Thymus (tissue), 14 donors: ENCODE results near the gene RAB44. TPM values are rescaled to one million over a fixed set of nuclear protein-coding genes. Genes with fewer than 3 reads are reported as not detected.
A peak's percentile ranks its signal among the peaks of the same experiment; 100 is the strongest.
"Not testable (repeated sequence)": the region's sequence is repeated elsewhere in the genome, so short reads cannot be mapped to it uniquely, and the experiment has no call there.

Source experiments
- DNase-seq, 9 donors: peaks; one replicate each; pipeline ENCODE4 v3.0.0-alpha.2; 2013; ENCODE audit warnings: low spot score in 9 of 9, low read depth in 6 of 9, missing footprints in 1 of 9
- H3K27ac ChIP-seq, 2 donors: one replicate each; pipeline ENCODE4 v1.5.1; 2013; ENCODE audit warnings: control low read depth in 1 of 2, low read depth in 1 of 2, low read length in 1 of 2, mild to moderate bottlenecking in 1 of 2, moderate library complexity in 1 of 2
- H3K27me3 ChIP-seq, 2 donors: one replicate each; pipeline ENCODE4 v1.5.1; 2013; ENCODE audit warnings: low read length in 1 of 2; ENCODE audit not compliant: control insufficient read depth in 2 of 2, insufficient read depth in 1 of 2
- H3K36me3 ChIP-seq, 2 donors: one replicate each; pipeline ENCODE4 v1.5.1; 2013; ENCODE audit warnings: low read length in 1 of 2, mild to moderate bottlenecking in 1 of 2, moderate library complexity in 1 of 2; ENCODE audit not compliant: control insufficient read depth in 2 of 2, insufficient read depth in 2 of 2
- H3K4me1 ChIP-seq, 2 donors: one replicate each; pipeline ENCODE4 v1.5.1; 2013; ENCODE audit warnings: low read length in 2 of 2; ENCODE audit not compliant: control insufficient read depth in 2 of 2, insufficient read depth in 2 of 2
- H3K4me3 ChIP-seq, 2 donors: one replicate each; pipeline ENCODE4 v1.5.1; 2013; ENCODE audit warnings: low read length in 2 of 2, control low read depth in 1 of 2, mild to moderate bottlenecking in 1 of 2
- H3K9me3 ChIP-seq, 2 donors: one replicate each; pipeline ENCODE4 v1.5.1; 2013; ENCODE audit warnings: low read length in 1 of 2, mild to moderate bottlenecking in 1 of 2; ENCODE audit not compliant: control insufficient read depth in 2 of 2, insufficient read depth in 1 of 2
- WGBS: extraction: QIAGEN DNeasy Blood & Tissue Kit; methylation state at CpG from one replicate; pipeline ENCODE4 v1.1.7; 2013; 5-methylcytosine and 5-hydroxymethylcytosine counted together
- long read RNA-seq, 10 donors: transcript quantifications; one replicate each; lab custom pipeline, GENCODE V29; 2026
- polyA plus RNA-seq: library from polyadenylated mRNA; stranded (reverse); fragments of 200-250 nt; gene quantifications from one replicate; pipeline ENCODE4 v1.2.3, GENCODE V29; 2013
- total RNA-seq: library from RNA; stranded (reverse); fragments of 120-200 nt; gene quantifications from one replicate; pipeline ENCODE4 v1.2.4, GENCODE V29; 2013
- donor health status: healthy.

RAB44 gene, protein sequence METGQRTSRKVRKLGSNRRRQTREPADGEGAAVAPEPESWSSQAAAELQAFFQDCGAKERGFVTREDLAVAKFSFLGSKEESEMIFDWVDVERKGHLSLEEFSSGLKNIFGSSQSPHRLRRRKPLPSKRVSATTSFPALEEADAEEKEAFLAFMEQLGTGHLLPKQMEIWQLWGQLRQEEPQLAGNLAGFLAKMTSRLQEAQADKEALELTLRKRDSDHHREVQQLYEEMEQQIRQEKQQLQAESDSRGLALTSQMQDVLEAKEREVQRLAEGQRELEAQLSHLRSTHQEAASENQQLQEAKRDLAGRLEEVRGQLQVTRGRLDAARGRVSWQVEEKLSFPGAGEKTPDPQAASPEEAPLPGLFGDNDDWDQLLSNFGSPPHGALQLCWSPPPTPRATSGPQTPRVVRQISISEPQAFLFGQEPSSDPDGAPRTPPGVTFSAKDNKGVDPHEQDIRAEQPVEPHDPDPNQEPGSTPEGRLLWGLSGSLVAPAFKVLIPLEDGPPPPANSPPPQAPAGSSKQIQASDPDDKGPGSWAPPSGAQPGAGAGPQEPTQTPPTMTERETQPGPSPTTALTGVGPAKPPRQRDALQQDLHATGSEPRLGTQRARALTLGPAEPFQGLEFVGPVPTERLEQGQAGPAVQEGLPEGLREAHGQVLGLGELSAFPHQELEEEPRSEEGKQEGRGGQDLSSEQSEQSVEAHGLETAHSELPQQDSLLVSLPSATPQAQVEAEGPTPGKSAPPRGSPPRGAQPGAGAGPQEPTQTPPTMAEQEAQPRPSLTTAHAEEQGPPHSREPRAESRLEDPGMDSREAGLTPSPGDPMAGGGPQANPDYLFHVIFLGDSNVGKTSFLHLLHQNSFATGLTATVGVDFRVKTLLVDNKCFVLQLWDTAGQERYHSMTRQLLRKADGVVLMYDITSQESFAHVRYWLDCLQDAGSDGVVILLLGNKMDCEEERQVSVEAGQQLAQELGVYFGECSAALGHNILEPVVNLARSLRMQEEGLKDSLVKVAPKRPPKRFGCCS
- total RNA-seq: 0.28 TPM
- 0.27 TPM for polyA plus RNA-seq
- long read RNA-seq, donor 1: 0 reads
- long read RNA-seq, donor 2: 0 reads
- long read RNA-seq, donor 3: 0 reads
- long read RNA-seq, donor 4: 0 reads
- long read RNA-seq, donor 5: 0 reads
- long read RNA-seq, donor 6: 0 reads
- long read RNA-seq, donor 7: 0 reads
- long read RNA-seq, donor 8: 0 reads
- long read RNA-seq, donor 9: 0 reads
- long read RNA-seq, donor 10: 0 reads

DNA sequence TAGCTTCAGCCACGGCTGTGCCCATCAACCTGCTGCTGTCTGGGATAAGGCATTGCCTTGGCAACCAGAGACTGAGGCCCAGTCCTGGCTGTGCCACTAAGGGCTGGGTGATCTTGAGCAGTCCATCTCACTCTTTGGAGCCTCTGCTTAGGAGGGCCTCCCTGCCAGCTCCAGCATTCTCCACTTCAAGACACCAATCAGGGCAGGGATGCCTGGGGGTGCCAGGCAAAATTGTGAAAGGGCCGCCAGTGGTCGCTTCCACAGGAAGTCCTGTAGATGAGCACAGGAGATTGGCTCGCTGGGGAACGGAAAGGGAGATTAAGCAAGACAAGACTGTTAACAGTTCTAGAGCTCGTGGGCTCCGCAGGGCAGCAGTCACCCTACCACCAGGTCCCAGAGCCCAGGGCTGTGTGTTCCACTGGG lies at the start of gene RAB44:
TSS of gene RAB44 (plus strand) at position 346 of the 423 bp plus-strand sequence. CDS start 6,410 bp downstream, outside the sequence.
- WGBS: 90% methylated on average over 7 of the region's 7 CpGs
- H3K4me1 ChIP-seq: peaks cover 0 to under 1% of the 10 kb centered on the region in 2 donors
- DNase-seq: no peak
- H3K9me3 ChIP-seq: peaks cover 0 to 4% of the 10 kb centered on the region in 2 donors
- H3K27ac ChIP-seq: no peak within 1 kb of the TSS
- no peak within 1 kb of the TSS for H3K4me3 ChIP-seq
- H3K36me3 ChIP-seq: no peaks in the 10 kb centered on the region
- H3K27me3 ChIP-seq: no peaks in the 10 kb centered on the region

GRCh38 chr6:36649086-36649485 lies 48.5 kb upstream of the RAB44 start:
- WGBS: 98% methylated on average over 3 of the region's 3 CpGs

DNA sequence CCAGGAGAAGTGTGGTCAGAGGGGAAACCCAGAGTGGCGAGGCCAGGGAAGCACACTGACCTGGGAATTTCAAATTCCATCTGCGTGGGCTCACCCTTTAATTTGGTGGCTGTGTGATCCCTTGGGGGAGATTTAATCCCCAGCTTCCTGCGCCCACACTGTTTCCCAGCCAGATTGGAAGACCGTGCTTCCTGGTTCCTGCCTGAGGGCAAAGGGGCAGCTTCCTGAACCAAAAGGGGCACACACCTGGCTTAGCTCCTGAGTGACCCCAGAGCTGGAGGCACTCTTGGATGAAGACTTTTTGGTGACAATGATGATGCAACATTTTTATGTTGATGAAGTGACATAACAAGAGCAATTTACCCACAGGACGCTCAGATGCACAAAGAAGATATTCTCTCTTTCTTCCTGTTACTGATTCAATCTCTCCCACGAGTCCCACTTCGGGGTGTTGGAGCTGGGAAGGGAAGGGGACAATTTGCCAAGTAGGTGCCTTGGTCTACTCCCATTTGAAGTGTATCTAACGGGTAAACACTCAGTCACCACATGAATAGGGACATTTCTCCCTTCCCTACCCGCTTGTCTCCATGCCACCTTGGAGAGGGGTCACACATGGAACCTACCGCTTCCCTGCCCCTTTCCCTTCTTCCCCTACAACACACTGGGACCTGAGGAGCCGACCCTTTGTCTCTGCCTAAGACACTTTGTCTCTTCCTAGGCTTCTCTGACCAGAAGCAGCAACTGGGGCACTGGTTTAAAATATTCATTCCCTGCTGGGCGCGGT lies 47.7 kb upstream of the RAB44 start:
- Histone ChIP-seq H3K4me3 (no peak overlapping the region), H3K4me1 (peaks cover 9 to 23% of the 10 kb centered on the region in 2 donors), H3K27me3 (no peaks in the 10 kb centered on the region), H3K36me3 (no peaks in the 10 kb centered on the region), H3K9me3 (no peaks in the 10 kb centered on the region), H3K27ac (no peak overlapping the region)
- 78% methylated on average over 13 of the region's 13 CpGs for WGBS
- DNase-seq: no peak

More at GRCh38 chr6:36649086-36649485, 48.5 kb upstream of the RAB44 start:
- DNase-seq: no peak
- H3K4me1 ChIP-seq: peaks cover 4 to 15% of the 10 kb centered on the region in 2 donors
- H3K27ac ChIP-seq: no peak overlapping the region
- no peaks in the 10 kb centered on the region for H3K27me3 ChIP-seq
- no peaks in the 10 kb centered on the region for H3K9me3 ChIP-seq
- H3K4me3 ChIP-seq: no peak overlapping the region
- H3K36me3 ChIP-seq: no peaks in the 10 kb centered on the region

DNA sequence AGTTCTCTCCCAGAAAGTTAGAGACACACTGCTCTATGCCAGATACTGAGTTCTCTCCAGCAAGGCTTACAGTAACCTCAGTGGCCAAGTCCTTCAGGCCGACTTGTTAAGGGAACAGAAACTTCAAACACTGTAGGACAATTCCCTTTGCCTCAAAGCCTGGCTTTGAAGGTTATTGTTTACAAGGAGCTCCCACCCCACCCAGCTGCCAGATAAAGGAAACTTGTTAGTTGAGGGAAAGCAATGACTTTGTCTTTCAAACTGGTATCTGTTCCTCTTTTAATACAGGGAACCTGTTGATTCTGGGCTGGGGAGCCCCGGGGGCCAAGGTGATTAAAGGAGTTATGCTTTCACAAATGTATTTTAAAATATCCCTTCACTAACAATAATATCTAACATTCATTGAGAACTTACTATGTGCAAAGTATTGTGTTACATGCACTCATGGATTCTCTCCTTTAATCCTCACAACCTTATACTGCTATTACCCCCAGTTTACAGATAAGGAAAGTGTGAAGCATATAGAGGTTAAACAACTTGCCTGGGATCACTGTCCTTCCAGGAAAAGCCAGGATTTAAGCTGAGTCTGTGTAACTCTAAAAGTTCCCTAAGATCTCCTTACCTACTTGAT lies 46.7 kb upstream of the RAB44 start:
- WGBS: 12% methylated on average over 2 of the region's 2 CpGs
- H3K9me3 ChIP-seq: no peaks in the 10 kb centered on the region
- DNase-seq: peak in 1 of 9 donors; percentile 40
- no peaks in the 10 kb centered on the region for H3K36me3 ChIP-seq
- H3K4me1 ChIP-seq: peaks cover 14 to 32% of the 10 kb centered on the region in 2 donors
- H3K27me3 ChIP-seq: no peaks in the 10 kb centered on the region
- H3K4me3 ChIP-seq: no peak overlapping the region
- no peak overlapping the region for H3K27ac ChIP-seq

DNA sequence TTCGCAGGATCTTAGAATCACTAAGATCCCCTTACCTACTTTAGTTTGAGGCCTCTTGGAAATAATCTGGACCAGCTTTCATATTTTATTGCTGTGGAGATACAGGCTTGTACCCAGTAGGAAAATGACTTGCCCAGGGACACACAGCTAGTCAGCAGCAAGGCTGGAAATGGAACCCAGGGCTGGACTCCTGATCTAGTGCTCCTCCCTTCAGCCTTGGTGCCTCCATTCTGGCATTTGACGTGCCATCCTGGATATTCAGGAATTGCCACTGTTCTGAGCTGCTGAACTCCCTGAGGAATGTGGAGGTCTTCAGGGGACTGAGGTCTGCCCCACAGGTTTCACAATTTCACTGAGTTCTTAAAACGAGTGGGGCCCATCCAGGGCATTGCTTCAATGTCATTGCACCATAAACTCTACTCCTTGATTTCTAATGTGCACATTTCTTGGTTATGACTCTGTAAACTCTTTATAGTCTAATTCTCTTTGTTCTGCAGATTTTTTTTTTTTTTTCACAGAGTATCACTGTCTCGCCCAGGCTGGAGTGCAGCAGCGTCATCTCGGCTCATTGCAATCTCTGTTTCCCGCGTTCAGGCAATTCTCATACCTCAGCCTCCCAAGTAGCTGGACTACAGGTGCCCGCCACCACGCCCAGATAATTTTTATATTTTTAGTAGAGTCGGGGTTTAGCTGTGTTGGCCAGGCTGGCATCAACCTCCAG lies 45.8 kb upstream of the RAB44 start:
- no peaks in the 10 kb centered on the region for H3K36me3 ChIP-seq
- 98% methylated on average over 11 of the region's 11 CpGs for WGBS
- no peaks in the 10 kb centered on the region for H3K27me3 ChIP-seq
- no peaks in the 10 kb centered on the region for H3K9me3 ChIP-seq
- no peak overlapping the region for H3K27ac ChIP-seq
- DNase-seq: no peak
- H3K4me3 ChIP-seq: no peak overlapping the region
- peaks cover 18 to 37% of the 10 kb centered on the region in 2 donors for H3K4me1 ChIP-seq

GRCh38 chr6:36654469-36654868 lies 43.2 kb upstream of the RAB44 start:
- WGBS: 94% methylated on average over 5 of the region's 5 CpGs
- not testable (repeated sequence) for DNase-seq, H3K9me3 ChIP-seq, H3K4me3 ChIP-seq, H3K36me3 ChIP-seq, H3K27me3 ChIP-seq
- Histone ChIP-seq H3K27ac (peak overlapping the region in 1 of 2 donors; percentile 88), H3K4me1 (peaks cover 24 to 49% of the 10 kb centered on the region in 2 donors)

- H3K27ac ChIP-seq: peak overlapping the region in 1 of 2 donors; percentile 88
- peaks cover 2 to 16% of the 10 kb centered on the region in 2 donors for H3K27me3 ChIP-seq
- WGBS: 49% methylated on average over 6 of the region's 6 CpGs
- DNase-seq: peak in 5 of 9 donors; percentile 62 to 83 (median 67)
- H3K4me1 ChIP-seq: peaks cover 24 to 49% of the 10 kb centered on the region in 2 donors
- H3K4me3 ChIP-seq: no peak overlapping the region
- no peaks in the 10 kb centered on the region for H3K9me3 ChIP-seq
- H3K36me3 ChIP-seq: no peaks in the 10 kb centered on the region
Measured at GRCh38 chr6:36655085-36655724, 42.4 kb upstream of the RAB44 start.
